Middle frontal gyrus (tissue), 1 donor: ENCODE results near the gene CLCN2.
A peak's percentile ranks its signal among the peaks of the same experiment; 100 is the strongest.

ENCODE experiments used
- DNase-seq: peaks from one replicate; pipeline ENCODE4 v3.0.0-alpha.2; 2015; ENCODE audit warnings: low spot score; ENCODE audit errors: extremely low spot score

CLCN2 gene

GRCh38 chr3:184380627-184381260, 19.3 kb upstream of the CLCN2 start:
- DNase-seq, result no peak

DNA sequence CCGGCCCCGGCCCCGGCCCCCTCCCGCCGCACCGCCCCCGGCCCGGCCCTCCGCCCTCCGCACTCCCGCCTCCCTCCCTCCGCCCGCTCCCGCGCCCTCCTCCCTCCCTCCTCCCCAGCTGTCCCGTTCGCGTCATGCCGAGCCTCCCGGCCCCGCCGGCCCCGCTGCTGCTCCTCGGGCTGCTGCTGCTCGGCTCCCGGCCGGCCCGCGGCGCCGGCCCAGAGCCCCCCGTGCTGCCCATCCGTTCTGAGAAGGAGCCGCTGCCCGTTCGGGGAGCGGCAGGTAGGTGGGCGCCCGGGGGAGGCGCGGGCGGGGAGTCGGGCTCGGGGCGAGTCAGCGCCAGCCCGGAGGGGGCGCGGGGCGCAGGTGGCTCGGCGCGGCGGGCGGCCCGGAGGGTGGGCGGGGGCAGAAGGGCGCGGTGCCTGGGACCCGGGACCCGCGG, 18.8 kb upstream of the CLCN2 start:
- no peak for DNase-seq

DNA sequence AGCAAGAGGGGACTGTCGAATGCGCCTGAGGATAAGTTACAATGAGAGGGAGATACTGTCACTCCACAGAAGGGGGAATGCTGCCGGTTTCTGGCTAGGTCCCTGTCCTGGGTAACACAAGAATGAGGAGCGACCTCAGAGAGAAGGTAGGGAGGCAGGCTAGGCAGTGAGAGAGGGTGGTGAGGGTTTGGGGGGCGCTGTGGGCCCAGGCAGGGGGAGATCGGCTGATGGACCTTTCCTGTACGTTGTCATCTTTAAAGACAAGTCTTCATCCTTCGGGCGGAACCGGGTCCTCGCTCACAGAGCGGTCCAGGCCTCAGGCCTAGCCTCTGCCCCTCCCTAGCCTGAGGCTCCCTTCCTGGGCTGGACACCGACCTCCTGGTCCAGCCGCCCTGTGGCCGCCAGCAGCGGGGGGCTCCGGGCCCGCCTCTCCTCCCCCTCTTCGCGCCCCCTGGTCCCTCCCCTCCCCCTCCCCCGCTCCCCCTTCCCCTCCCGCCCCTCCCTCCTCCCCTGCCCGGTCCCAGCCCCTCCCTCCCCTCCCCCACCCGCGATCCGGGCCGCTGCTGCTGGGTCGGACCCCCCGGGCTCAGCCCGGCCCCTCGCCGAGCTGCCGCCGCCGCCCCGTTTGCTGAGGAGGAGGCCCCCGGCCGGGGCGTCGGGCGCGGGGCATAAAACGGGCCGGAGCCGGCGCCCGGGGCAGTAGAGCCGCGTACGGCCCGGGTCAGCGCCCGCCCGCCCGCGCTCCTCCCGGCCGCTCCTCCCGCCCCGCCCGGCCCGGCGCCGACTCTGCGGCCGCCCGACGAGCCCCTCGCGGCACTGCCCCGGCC, 18.2 kb upstream of the CLCN2 start, which contains the start of gene CHRD:
CHRD (plus strand) TSS at position 697 of the 827 bp plus-strand sequence. CDS start 265 bp downstream, outside the sequence.
- DNase-seq, result no peak

GRCh38 chr3:184378651-184379357, 17.4 kb upstream of the CLCN2 start:
- DNase-seq, result no peak

DNA sequence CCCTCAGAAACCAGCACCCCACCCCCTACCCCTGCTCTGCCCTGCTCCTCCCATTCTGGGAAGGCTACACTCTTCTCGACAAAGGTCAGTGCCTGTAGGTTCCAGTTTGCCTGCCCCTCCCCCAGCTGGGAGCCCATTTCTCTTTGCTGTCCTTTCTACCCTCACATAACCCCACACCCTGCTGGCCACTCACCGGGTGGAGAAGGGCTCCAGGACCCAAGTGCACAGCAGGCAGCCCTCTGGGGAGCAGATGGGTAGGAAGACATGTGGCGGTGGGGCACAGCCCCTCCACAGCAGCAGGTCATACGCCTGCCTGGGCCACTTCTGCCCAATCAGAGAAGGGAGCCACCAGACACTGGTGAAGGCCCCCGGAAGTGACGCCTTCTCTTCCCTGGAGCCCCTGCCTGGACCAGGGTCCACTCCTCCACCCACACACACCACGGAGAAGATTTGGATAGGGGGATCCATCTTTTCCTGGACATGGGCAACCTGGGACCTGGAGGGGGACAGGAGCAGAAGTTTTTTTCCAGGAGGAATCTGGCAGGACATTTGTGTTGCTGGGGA, 16.6 kb upstream of the CLCN2 start, which contains the start of gene THPO:
THPO (minus strand) TSS at position 326 of the 564 bp plus-strand sequence. CDS start 1,948 bp downstream, outside the sequence.
- no peak for DNase-seq

- no peak for DNase-seq
These were observed 16.0 kb upstream of the CLCN2 start for GRCh38 chr3:184377374-184377773.

- no peak for DNase-seq
These were observed 14.5 kb upstream of the CLCN2 start for GRCh38 chr3:184375747-184376461.

DNA sequence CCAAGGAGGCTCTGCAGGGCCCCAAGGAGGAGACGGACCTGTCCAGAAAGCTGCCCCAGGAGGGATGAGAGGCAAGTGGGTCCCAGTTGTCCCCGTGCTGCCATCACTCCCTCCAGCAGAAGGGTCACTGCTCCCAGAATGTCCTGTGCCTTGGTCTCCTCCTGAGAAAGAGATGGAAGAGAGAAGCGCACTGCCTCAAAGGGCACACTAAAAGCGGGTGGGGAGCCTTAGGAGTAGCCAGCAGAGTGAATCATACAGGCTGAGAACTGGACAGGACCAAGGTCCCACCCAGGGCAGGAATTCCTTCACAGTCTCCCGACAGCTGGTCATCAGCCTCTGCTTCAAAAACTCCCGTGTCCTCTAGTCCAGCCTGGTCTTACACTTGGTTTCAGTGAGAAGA, 12.0 kb upstream of the CLCN2 start:
- DNase-seq, result no peak

DNA sequence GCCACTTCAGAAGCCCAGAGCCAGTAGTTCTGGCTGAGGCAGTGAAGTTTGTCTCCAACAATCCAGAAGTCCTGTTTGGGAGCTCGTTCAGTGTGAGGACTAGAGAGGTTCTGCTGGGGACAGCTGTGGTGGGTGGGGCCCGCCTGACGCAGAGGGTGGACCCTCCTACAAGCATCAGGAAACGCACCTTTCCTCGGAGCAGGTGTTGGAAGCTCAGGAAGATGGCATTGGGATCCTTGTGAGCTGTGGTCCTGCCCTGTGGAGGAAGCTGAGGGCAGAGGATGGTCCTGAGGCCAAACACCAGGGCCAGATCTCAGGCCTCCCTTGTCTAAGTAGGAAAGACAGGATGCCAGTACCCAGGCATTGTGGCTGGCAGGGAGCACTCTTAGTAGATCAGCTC, 11.5 kb upstream of the CLCN2 start:
- no peak for DNase-seq

DNA sequence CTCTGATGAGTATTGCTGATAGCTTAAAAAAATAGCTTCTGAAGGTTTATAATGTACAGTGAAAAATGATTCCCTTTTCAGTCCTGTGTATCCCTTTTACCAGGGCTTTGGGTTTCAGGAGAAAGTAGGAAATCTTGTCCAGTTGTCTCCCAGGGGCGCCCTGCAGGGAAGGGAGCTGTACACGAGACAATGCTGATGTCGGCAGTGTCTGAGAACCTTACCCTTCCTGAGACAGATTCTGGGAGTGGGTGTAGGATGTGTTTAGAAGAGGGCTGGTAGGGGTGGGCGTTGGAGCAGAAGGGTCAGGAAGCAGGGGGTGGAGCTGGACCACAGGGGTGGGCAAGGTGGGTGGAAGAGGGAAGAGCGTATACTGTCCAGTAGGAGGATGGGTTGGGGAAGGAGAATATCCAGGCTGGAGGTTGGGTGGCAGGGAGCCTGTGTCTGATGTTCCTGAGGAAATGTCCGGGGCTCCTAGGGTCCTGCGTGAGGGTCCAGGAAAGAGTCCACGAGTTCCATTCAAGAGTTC, 11.0 kb upstream of the CLCN2 start:
- DNase-seq, result no peak

GRCh38 chr3:184371570-184372018, 10.2 kb upstream of the CLCN2 start:
- DNase-seq, result peak; percentile 64

GRCh38 chr3:184368586-184369183, 7.3 kb upstream of the CLCN2 start:
- no peak for DNase-seq

DNA sequence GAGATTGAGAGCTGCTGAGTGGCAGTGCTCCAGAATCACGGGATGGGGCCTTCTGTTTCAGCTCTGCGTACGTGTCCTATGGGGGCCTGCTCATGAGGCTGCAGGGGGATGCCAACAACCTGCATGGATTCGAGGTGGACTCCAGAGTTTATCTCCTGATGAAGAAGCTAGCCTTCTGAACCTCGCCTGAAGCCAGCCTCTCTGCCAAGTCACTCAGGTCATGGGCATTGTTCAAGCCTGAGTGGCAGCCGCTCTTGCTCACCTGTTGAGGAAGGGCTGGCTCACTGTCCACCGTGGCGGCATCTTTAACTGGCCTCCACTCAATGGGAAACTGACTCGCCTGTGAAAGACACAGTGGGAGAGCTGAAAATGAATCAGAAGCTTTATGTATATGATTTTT, 6.7 kb upstream of the CLCN2 start:
- no peak for DNase-seq

DNA sequence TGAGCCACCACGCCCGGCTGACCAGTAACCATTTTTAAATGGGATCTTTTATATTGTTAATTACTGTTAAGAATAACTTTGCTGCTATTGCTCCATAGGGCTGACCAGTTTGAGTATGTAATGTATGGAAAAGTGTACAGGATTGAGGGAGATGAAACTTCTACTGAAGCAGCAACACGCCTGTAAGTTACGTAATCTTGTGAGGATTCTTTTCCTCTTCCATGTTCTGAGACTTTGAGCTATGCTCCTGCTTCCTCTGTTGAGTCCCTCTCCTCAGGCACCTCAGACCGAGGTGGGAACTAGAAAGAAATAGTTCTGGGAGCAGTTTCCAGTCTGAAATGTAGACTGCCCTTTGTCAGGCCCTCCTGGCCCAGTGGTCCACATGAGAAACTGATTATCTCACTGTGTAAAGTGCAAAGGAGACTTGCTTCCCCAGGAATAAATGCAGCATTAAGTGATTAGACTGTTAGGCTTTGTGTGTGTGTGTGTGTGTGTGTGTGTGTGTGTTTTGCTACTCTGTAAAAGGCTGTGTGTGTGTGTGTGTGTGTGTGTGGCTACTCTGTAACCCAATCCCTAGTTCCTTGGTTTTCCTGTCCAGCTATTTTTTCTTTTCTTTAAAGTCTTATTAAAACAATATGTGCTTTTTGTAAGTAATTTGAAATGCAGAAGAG, 5.3 kb upstream of the CLCN2 start:
- DNase-seq, result no peak

DNA sequence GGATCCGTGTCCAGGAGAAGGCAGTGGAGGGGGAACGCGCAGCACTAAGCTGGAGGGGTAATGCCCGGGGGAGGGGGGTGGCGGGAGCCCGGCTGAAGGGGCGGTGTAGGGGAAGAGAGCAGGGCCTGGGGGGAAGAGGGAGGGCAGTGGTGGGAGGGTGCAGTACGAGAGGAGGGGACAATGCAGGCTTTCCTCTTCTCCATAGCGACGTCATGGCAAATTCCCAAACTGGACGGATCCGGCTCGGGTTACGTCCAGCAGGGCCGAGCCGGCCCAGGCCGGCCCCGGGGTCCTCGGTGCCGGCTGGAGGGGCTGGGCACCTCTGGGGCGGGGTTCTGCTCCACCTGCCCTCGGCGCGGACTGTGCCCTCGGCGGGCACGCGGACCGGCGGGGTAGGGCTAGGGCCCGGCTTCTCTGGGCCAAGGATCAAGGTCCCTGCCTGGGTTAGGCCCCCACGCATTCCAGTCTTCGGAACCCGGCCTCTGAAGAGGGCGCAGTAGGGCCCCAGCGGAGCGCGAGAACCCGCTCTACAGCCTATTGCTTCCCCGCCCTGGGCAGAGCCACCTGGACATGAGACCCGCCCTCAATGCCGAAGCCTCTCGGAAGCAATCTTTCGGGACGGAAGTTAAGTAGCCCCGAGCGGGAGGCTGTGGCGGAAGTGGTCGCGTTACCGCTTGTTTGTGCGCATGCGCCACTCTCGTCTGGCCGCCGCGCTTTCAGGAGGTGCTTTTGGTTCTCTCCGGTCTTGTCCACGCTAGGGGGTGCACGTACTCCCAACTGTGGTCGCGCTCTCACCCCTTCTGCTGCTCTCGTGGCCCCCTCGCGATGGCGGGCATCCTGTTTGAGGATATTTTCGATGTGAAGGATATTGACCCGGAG, 1.5 kb upstream of the CLCN2 start:
- DNase-seq, result peak; percentile 88

DNA sequence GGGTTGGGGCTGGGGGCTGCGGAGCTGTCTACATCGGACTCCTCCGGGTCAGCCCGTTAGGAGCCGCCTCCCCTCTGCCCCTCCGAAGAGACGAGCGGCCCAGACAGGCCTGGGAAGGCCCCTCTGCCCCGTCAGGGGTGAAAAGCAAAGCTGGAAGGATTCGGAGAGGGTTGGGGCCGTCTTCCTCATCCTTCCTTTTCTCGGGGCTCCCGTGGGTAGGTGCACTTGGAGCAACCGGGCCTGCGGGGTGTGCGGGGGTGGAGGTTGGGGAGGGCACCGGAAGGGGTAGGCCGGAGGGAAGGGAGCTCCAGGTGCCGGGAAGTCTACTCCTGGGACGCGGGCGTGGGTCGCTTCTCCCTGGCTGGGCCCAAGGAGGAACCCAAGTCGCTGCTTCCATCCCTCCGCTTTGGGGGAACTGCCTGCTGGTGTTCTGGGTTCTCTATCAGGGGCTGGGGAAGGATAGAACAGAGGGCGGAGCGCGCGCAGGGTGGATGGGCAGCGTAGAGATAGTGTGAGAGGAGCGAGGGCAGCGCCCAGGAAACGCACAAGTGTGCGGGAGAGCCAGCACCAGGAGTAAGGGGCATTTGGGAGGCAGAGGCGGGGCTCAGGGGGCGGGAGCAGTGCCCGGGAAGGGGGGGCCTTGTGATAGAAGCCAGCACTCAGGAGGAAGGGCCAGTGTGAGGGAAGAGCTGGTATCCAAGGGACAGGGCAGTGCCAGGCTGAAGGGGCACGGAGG, 695 bp upstream of the CLCN2 start:
- no peak for DNase-seq

GRCh38 chr3:184360929-184361531, 375 bp downstream of the CLCN2 start:
- DNase-seq, result no peak
